Mucosa of rectum (tissue), 2 donors: ENCODE results near the gene ARHGAP4.
A peak's percentile ranks its signal among the peaks of the same experiment; 100 is the strongest.

Source experiments
- H3K27ac ChIP-seq, 2 donors: one replicate each; pipeline ENCODE4 v1.7.0; 2013; ENCODE audit warnings: inconsistent platforms in 2 of 2, low read depth in 2 of 2, low read length in 2 of 2
- H3K27me3 ChIP-seq, 2 donors: one replicate each; pipeline ENCODE4 v1.7.0; 2013; ENCODE audit warnings: low read length in 2 of 2; ENCODE audit not compliant: control insufficient read depth in 2 of 2, insufficient read depth in 2 of 2
- H3K36me3 ChIP-seq, 2 donors: one replicate each; pipeline ENCODE4 v1.7.0; 2013; ENCODE audit warnings: low read length in 2 of 2; ENCODE audit not compliant: control insufficient read depth in 2 of 2, insufficient read depth in 2 of 2
- H3K4me1 ChIP-seq, 2 donors: one replicate each; pipeline ENCODE4 v1.7.0; 2013; ENCODE audit warnings: low read length in 2 of 2, mild to moderate bottlenecking in 1 of 2; ENCODE audit not compliant: control insufficient read depth in 2 of 2, insufficient read depth in 2 of 2
- H3K4me3 ChIP-seq, 2 donors: one replicate each; pipeline ENCODE4 v1.7.0; 2013; ENCODE audit warnings: low read length in 2 of 2
- H3K9ac ChIP-seq, 2 donors: one replicate each; pipeline ENCODE4 v1.7.0; 2013; ENCODE audit warnings: low read length in 2 of 2, low read depth in 1 of 2, mild to moderate bottlenecking in 1 of 2
- H3K9me3 ChIP-seq, 2 donors: one replicate each; pipeline ENCODE4 v1.7.0; 2013; ENCODE audit warnings: low read length in 2 of 2; ENCODE audit not compliant: control insufficient read depth in 2 of 2
- donor health status: healthy.
- donor health status: Normal muscosa, but diverticular disease.

The ARHGAP4 gene

DNA sequence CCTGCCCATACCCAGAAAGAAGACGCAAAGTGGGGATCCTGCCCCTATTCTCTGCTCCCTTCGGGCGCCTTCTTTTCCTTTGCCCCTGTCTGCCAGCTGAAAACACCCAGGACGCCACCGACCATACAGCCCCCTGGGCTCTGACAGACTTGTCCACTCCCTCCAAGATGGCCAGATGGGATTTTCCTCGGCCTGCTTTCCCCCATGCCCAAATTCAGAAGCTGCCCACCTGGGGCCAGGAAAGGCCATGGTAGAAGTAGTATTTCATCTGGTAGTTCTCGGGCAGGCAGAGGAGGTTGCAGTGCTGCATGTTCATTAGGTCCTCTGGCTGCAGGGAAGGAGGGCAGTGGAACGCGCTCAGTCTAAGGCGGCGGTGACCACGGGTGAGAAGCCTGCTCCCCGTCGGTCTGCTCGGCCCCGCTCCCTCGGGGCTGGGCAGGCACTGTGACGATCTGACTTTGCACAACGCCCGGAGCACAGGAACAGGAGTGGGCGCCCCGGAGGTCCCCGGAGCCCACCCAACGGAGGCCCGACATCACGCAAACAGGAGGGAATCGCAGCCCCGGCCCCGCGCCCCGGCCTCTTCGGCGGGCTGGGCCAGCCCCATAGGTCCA is 8.2 kb upstream of the ARHGAP4 start:
- H3K27me3 ChIP-seq, result no peaks in the 10 kb centered on the region
- H3K9ac ChIP-seq, result peak overlapping the region; percentile 58 to 71
- peak overlapping the region in 1 of 2 donors; percentile 43 for H3K27ac ChIP-seq
- peak overlapping the region; percentile 72 to 75 for H3K4me3 ChIP-seq
- peaks cover 12 to 13% of the 10 kb centered on the region in 2 donors for H3K4me1 ChIP-seq
- H3K36me3 ChIP-seq, result peaks cover 4 to 11% of the 10 kb centered on the region in 2 donors
- no peaks in the 10 kb centered on the region for H3K9me3 ChIP-seq

DNA sequence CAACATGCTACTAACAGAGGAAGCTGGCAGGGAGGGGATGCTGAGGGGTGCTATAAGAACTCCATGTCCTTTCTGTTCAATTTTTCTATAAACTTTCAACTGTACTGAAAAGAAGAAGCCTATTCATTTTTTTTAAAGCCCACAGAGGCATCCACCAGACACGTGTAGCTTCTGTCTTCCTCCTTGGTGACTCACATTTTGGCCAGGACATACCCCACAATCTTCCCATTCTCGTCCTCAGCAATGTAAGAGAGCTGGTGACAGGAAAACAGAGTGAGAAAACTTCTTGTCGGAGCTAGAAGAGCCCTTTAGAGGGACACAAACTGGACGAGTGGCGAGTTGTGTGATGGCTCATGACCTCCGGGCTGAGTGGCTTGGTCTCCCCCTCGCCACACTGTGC is 7.7 kb upstream of the ARHGAP4 start:
- Histone ChIP-seq H3K36me3 (peaks cover 4 to 11% of the 10 kb centered on the region in 2 donors), H3K9me3 (no peaks in the 10 kb centered on the region), H3K9ac (peak overlapping the region; percentile 58 to 71), H3K4me1 (peaks cover 17 to 18% of the 10 kb centered on the region in 2 donors), H3K27me3 (no peaks in the 10 kb centered on the region), H3K4me3 (peak overlapping the region; percentile 72 to 75), H3K27ac (peak overlapping the region in 1 of 2 donors; percentile 43)

DNA sequence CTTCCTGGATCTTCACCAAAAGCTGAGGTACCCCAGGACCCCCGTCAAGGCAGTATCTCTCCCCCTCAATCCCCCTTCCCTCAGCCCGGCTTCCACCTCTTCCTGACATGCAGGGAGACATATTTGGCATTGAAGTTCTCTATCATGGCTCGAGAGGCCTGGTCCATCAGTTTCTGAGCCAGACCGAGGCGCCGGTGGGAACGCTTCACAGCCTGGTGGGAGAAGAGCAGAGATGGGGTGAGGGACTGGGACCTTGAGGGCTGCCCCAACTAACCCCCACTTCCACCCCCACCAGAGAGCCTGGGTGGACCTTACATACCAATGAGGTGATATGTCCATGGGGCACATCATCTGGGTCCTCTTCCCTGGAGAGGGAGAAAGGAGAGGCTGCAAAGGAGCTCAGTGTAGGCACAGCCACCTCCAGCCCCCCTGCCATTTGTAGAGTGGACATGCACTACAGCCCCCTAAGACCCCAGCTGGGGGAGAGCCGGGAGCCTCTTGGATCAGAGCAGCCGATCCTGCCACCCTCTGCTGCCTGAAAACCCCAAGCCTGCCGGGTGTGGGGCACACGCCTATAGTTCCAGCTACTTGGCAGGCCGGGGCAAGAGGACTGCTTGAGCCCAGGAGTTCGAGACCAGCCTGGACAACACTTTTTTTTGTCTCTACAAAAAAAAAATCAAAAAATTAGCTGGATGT is 6.3 kb upstream of the ARHGAP4 start:
- H3K9ac ChIP-seq, result no peak overlapping the region
- peaks cover 21 to 25% of the 10 kb centered on the region in 2 donors for H3K4me1 ChIP-seq
- H3K27me3 ChIP-seq, result no peaks in the 10 kb centered on the region
- H3K9me3 ChIP-seq, result no peaks in the 10 kb centered on the region
- no peak overlapping the region for H3K4me3 ChIP-seq
- peaks cover 4 to 11% of the 10 kb centered on the region in 2 donors for H3K36me3 ChIP-seq
- no peak overlapping the region for H3K27ac ChIP-seq

DNA sequence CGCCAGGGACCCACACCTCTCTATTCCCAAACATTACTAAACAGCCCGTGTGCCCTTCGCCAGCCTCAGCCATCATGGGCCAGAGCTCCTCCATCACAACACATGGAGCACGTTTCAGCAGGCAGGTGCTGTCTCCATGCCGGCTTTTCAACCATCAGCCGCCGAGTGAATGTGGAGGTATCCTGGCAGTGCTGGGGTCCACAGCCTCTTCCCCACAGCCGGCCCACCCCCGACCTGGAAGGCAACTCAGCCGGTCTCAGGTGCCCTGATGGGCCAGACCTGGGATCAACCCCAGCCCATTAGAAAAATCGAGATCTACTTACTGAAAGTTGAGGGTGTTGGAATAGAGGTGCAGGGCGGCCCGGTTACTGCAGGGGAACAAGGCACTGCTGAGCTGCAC is 5.7 kb upstream of the ARHGAP4 start:
- no peaks in the 10 kb centered on the region for H3K9me3 ChIP-seq
- H3K4me1 ChIP-seq, result peaks cover 27 to 31% of the 10 kb centered on the region in 2 donors
- no peak overlapping the region for H3K9ac ChIP-seq
- no peak overlapping the region for H3K4me3 ChIP-seq
- no peak overlapping the region for H3K27ac ChIP-seq
- H3K27me3 ChIP-seq, result no peaks in the 10 kb centered on the region
- H3K36me3 ChIP-seq, result peaks cover 4 to 11% of the 10 kb centered on the region in 2 donors

DNA sequence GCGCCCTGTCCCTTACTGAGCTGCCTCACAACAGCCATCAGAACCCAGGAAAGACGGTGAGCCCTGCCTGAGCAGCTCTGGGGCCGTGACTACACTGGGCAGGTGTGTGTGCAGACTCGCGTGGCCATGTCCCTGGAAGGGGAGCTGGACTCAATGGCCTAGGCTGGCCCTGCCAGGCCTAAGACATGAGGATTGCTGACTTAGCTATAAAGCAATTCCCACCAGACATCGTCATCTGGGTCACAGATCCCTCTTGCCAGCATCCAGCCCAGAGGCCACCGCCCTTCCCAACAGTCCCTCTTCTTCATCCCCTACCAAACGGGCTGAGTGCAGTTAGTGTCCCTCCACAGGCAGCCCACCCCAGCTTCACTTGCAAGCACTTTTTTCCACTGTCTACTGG is 5.1 kb upstream of the ARHGAP4 start:
- Histone ChIP-seq H3K9me3 (no peaks in the 10 kb centered on the region), H3K4me3 (no peak overlapping the region), H3K27ac (no peak overlapping the region), H3K36me3 (peaks cover 4 to 11% of the 10 kb centered on the region in 2 donors), H3K4me1 (peaks cover 32 to 37% of the 10 kb centered on the region in 2 donors), H3K27me3 (peaks cover 0 to 2% of the 10 kb centered on the region in 2 donors), H3K9ac (no peak overlapping the region)

DNA sequence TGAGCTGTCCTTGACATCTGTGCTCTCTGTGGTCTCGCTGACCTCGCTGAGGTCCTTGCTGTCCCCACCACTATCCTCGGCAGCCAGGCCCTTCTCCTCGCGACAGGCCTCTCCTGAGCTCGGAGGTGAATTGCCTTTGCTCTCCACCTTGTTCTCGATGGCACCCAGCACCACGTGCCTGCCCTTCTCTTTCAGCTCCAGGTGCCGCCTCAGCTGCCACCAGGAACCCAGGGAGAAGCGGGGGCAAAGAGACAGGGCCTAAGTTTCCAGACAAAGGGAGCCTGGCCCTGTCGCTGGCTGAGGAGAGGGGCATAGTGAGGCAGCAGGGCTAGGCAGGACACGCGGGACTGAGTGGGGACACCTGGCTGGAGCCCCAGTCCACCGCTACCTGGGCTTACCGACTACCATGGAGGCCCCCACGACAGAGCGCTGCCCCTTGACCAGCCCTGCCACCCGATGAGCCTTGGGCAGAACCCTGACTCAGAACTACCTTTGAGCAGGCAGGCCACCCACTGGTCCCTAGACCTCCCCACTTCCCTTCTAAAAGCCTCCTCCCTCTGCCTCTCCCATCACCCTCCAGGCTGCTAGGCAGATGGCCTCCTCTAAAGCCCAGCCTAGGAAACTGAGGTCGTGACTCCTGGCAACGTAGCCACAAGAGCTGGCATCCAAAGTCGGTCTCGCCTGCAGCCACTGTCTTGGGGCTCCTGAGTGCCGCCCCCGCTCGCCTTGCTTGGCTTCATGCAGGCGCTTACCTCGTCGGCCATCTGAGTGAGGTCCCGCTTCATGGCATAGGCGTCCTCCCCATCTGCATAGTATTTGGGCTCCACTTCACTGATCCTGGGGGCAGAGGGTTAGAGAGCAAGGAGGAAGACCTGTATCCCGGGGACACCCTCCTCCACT is 4.2 kb upstream of the ARHGAP4 start:
- Histone ChIP-seq H3K9ac (no peak overlapping the region), H3K9me3 (no peaks in the 10 kb centered on the region), H3K27me3 (peaks cover 2% of the 10 kb centered on the region in 2 donors), H3K27ac (peak overlapping the region in 1 of 2 donors; percentile 0), H3K4me3 (no peak overlapping the region), H3K4me1 (peaks cover 33 to 34% of the 10 kb centered on the region in 2 donors), H3K36me3 (peaks cover 4 to 11% of the 10 kb centered on the region in 2 donors)

DNA sequence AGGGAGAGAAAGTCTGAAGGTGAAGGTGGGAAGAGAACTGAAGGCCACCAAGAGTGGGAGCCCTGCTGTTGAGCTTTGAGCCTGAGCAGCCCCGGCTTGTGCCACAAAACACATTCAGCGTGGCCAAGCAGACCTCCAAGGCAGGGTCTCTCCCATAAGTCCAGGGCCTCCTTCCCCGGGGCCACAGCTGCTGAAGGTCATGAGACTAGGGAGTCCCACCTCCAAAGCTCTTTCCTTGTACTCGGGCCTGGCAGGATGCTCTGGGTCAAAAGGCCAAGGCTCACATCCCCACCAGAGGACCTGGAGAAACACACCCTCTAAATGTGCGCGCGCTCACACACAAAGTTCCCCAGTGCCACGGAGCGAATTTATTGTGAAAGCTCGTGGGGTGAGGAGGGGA is 3.5 kb upstream of the ARHGAP4 start:
- peaks cover 2 to 5% of the 10 kb centered on the region in 2 donors for H3K27me3 ChIP-seq
- no peaks in the 10 kb centered on the region for H3K9me3 ChIP-seq
- H3K9ac ChIP-seq, result peak overlapping the region in 1 of 2 donors; percentile 5
- H3K4me1 ChIP-seq, result peaks cover 33 to 34% of the 10 kb centered on the region in 2 donors
- peak overlapping the region in 1 of 2 donors; percentile 0 for H3K27ac ChIP-seq
- H3K4me3 ChIP-seq, result no peak overlapping the region
- peaks cover 4 to 11% of the 10 kb centered on the region in 2 donors for H3K36me3 ChIP-seq

DNA sequence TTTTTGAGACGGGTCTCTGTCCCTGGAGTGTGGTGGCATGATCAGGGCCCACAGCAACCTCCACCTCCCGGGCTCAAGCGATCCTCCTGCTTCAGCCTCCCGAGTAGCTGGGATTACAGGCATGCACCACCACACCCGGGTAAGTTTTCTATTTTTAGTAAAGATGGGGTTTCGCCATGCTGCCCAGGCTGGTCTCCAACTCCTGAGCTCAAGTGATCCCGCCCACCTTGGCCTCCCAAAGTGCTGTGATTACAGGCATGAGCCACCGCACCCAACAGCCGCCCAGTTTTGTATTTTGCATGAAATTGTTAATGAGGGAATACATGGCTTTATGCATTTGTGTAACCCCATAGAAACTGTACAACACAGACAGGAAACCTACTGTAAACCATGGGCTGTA is 2.8 kb upstream of the ARHGAP4 start:
- Histone ChIP-seq H3K27ac (peak overlapping the region; percentile 65 to 99), H3K36me3 (peaks cover 4 to 11% of the 10 kb centered on the region in 2 donors), H3K9me3 (no peaks in the 10 kb centered on the region), H3K27me3 (peaks cover 2 to 7% of the 10 kb centered on the region in 2 donors), H3K4me1 (peaks cover 28 to 30% of the 10 kb centered on the region in 2 donors), H3K9ac (peak overlapping the region in 1 of 2 donors; percentile 5), H3K4me3 (peak overlapping the region in 1 of 2 donors; percentile 28)

DNA sequence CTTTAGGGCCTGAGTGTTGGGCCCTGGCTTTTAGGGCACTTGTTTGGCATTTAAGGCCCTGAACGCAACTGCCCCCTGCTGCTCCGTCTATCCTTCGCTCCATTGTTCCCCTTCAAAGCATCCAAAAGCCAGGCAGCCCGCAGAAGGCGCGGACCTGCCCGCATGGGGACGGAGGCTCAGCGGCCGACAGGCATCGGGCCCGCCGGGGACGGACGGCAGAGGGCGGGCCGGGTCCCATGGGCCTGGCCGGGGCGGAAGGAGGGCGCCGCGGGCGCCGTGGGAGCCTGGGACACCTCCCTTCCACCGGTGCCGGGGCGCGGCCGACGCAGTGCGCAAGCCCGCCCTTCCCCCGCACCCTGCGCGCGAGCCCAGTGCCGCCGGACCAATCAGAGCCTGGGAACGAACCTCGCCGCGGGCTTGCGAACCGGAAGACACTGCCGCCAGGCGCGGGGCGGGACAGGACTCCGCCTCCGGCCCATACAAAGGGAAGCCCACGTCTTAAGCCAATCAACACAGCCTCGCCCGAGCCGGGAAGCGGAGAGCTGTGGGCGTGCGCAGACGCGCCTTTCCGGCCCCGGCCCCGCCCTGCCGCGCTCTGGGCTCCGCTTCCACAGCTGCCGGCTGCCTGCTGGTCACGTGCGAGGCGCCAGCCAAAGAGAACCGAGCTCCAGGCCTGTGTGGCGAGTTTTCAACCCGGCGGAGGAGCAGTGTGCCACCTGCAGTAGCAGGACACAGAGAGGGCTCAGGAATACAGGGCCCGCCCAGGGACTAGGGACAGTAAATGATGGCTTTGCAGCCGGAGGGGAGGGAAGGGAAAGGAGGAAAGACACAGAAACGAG is 2.1 kb upstream of the ARHGAP4 start:
- H3K27ac ChIP-seq, result peak overlapping the region; percentile 99
- H3K4me3 ChIP-seq, result peak overlapping the region; percentile 78 to 83
- peaks cover 29 to 31% of the 10 kb centered on the region in 2 donors for H3K4me1 ChIP-seq
- H3K27me3 ChIP-seq, result peaks cover 2 to 7% of the 10 kb centered on the region in 2 donors
- no peaks in the 10 kb centered on the region for H3K9me3 ChIP-seq
- peaks cover 4 to 11% of the 10 kb centered on the region in 2 donors for H3K36me3 ChIP-seq
- H3K9ac ChIP-seq, result peak overlapping the region; percentile 83 to 97
